ENCODE results near the gene NOTUM.
A peak's percentile ranks its signal among the peaks of the same experiment; 100 is the strongest.

NOTUM gene

GRCh38 chr17:81934850-81935708 is 25.9 kb downstream of the NOTUM start:
- DNase-seq, result no peak

GRCh38 chr17:81934098-81934757 is 26.8 kb downstream of the NOTUM start:
- no peak for DNase-seq

GRCh38 chr17:81933178-81933699 is 27.7 kb downstream of the NOTUM start:
- no peak for DNase-seq

GRCh38 chr17:81932333-81932983 is 28.5 kb downstream of the NOTUM start:
- DNase-seq, result no peak

- no peak for DNase-seq
These were observed 29.2 kb downstream of the NOTUM start for GRCh38 chr17:81931557-81932332.

- DNase-seq, result no peak
These were observed 29.8 kb downstream of the NOTUM start for GRCh38 chr17:81931189-81931556.

- no peak for DNase-seq
These were observed 30.6 kb downstream of the NOTUM start for GRCh38 chr17:81930142-81931125.

- DNase-seq, result no peak
These were observed 31.5 kb downstream of the NOTUM start for GRCh38 chr17:81929253-81930141.

GRCh38 chr17:81928544-81929252 is 32.3 kb downstream of the NOTUM start:
- DNase-seq, result no peak

GRCh38 chr17:81927653-81928543 is 33.1 kb downstream of the NOTUM start, which contains the start of gene MAFG:
MAFG (minus strand) TSS chr17:81927735; CDS start chr17:81923185, 4,550 bp downstream.
- peak in 1 of 2 experiments; percentile 40 for DNase-seq

GRCh38 chr17:81927152-81927652 is 33.8 kb downstream of the NOTUM start:
- DNase-seq, result no peak

GRCh38 chr17:81926451-81927151 is 34.4 kb downstream of the NOTUM start:
- no peak for DNase-seq

GRCh38 chr17:81925860-81926450 is 35.0 kb downstream of the NOTUM start:
- no peak for DNase-seq

GRCh38 chr17:81924557-81925532 is 36.1 kb downstream of the NOTUM start:
- DNase-seq, result no peak

- no peak for DNase-seq
These were observed 37.4 kb downstream of the NOTUM start for GRCh38 chr17:81923302-81924260.
